Activated T-cell treated with anti-CD3 and anti-CD28 coated beads for 48 hours (primary cell): ENCODE measurements around the gene STAT6.
A peak's percentile ranks its signal among the peaks of the same experiment; 100 is the strongest.

Experiments used
- DNase-seq: peaks from one replicate; pipeline ENCODE4 v3.0.0-alpha.2; 2020; ENCODE audit warnings: low read depth

The STAT6 gene

DNA sequence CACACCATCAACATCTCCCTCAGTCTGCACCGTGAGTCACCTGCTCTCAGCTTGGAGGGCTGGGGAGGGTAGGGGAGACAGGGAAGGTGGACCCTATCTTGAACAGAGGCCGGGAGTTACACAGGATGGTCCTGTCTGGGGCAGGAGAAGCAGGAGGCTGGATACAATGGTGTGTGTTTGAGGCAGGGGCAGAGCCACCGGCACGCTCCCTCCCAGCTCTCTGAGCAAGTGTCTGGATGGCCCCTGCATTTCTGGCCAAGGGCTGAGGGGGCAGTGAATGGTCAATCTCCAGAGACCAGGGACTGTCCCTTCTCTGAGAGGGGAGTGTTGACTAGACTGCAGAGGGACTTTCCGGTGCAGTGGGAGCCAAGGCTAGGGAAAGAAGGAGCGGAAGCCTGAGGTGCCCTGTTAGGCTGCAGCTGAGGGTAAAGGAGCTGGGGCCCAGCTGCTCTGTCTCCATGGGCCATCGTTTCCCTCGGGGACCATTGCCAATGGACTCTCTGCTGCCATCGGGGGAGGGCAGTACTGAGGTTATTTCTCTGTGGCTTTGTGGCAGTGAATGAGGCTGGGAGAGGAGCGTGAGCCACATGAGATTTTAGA lies 34.4 kb upstream of the STAT6 start:
- no peak for DNase-seq

DNA sequence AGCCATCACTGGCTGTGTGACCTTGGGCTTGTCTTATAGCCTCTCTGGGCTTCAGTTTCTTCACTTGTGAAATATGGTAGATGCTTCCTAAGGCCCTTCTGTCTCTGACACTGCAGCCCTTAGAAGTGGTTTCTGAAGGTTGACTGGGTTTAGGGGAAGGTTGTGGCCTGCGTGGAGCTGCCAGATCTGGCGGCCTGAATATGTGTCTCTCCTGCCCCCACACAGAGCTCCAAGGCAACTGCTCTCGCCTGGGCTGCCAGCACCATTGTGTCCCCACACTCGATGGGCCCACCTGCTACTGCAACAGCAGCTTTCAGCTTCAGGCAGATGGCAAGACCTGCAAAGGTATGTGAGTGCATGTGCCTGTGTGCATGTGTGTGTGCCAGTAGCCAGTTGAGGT lies 32.3 kb upstream of the STAT6 start:
- DNase-seq = no peak

DNA sequence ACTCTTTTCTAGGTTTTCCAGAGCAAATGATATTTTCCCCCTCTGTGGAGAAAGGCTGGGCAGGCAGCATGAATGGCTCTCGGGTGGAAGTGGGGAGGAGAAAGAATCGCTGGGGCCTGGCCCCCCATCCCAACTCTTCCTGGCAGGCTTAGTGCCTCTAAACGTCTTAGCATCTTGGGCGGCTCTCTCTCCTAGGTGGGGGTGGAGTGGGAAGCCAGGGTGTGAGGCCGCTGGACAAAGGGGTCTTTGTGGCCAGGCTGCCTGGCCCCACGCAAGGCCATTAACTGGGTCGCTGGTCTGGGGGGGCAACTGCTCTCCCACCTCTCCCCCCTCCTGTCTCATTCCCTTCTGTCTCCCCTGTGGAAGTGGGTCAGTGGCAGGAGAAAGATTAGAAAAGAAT lies 31.6 kb upstream of the STAT6 start:
- no peak for DNase-seq

DNA sequence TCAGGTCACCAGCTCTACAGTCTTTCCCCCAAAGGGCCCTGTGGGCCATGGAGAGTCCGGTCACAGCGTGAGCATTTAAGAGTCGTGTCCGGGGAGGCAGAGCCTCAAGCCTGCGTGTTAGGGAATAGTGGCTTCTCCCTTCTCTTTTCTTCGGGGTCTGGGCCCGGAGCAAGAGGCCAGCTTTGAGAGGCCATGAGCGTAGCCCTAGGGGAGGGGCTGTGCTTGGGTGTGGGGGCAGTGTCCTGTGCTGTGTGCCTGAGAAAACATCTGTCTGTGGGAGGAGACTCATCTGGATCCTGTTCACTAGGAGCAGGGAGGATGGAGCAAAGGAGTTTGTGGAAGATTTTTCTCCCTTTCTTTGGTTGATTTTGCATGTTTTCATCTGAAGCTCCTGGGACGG lies 31.0 kb upstream of the STAT6 start:
- DNase-seq = no peak

DNA sequence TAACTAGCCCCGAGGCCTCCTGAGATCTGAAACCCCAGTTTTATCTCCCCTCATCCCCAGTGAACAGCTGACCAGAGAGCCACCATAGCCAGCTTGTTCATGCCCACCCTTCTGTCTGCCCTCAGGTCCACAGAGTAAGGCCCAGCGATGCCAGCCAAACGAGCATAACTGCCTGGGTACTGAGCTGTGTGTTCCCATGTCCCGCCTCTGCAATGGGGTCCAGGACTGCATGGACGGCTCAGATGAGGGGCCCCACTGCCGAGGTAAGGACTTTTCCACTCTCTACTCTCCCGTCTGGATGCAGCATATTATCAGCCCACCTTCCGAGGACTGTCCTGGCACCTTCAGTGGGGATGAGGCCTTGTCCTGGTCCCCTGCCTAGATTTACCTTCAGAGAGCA lies 30.1 kb upstream of the STAT6 start:
- DNase-seq = no peak

DNA sequence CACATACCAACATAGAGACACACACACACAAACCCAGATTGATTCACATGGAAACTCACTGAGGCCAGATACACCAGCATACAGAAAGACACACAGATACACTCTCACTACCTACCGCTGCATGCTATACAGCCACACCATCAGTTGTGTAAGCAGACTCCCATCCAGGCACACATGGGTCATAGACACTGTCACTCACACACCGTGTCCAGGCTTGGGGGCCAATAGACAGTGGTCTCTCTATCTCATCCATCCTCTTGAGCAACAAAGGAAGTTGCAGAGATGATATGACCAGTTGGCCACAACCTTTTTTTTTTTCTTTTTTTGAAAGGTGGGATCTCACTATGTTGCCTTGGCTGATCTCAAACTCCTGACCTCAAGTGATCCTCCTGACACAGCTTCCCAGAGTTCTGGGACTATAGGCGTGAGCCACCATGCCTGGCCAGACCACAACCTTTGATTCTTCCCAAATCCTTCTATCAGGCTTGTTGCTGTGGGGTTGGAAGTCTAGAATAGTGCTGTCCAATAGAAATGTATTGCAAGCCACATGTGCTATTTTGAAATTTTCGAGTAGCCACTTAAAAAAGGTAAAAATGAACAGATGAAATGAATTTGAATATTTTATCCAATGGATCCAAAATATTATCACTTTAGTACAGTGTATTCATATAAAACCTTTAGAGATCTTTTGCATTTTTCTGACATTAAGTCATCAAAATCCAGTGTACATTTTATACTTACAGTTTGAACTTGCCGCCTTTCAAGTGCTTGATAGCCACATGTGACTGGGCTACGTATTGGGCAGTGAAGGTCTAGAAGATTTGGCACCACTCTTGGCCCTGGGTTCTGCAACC lies 28.9 kb upstream of the STAT6 start:
- DNase-seq = no peak

DNA sequence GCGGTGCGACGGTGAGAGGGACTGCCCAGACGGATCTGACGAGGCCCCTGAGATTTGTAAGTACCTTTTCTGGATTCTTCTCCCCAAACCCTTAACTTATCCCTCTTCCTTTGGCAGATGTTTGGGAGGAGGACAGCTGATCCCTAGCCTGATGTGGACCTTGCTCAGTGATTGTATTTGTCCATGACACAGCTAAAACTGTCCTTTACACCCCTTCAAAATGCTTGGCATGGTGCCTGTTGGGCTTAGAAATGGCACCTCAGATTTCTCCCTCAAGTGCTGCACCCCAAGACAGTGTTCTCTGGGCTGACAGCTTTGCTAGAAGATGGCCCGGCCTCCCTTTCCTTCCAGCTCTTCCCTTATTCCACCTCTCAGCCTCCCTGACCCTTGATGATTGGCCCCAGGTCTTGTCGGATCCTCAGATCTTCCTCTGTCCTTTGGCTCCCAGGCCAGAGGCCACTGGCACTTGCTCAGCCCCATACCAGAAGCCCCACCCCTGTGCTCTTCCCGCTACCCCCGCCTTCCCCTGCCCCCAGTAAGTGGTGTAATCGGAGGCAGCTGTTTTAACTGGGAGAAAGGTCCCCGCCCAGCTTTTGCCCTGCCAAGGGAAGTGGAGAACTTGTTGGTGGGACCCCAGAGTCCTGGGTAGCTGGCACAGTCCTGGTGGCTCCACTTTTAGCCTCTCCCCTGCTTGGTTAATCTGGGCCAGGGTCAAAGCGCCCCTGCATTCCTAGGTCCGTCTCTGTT lies 27.5 kb upstream of the STAT6 start:
- no peak for DNase-seq

DNA sequence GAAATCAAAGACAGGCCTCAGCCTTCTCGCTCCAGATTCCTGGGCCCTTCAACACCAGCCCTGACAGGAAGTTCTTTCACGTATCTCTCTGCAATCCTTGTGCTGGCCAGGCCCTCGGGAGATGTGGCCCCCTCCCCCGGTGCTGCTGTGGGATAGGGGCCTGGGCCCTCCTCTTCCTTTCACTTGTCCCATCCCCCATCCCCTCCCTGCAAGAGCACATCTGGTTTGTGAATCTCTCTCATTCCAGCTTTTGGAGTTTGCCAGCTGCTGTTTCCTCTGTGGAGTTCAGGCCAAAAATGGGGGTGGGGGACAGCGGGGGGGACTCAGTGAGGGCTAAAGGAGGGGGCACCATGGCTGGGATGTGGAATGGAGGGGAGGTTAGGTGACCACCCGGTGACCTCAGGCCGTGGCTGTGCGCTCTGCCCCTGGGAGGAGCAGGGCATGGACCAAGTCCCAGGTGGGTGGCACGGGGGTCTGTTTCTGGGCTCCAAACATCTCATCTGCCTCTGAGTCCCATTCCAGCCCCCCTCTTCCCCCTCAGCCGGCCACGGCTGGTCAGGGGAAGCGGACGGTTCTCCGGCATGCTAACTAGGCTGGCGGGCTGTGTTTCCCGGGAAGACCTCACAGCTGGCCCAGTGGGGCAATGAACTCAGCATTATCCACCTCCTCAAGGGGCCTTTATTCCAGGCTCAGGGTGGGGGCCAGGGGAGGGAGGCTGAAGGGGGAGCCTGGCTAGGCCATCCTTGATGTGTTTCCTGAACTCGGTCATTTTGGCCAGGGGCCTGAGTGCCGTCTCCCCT lies 24.6 kb upstream of the STAT6 start:
- no peak for DNase-seq

DNA sequence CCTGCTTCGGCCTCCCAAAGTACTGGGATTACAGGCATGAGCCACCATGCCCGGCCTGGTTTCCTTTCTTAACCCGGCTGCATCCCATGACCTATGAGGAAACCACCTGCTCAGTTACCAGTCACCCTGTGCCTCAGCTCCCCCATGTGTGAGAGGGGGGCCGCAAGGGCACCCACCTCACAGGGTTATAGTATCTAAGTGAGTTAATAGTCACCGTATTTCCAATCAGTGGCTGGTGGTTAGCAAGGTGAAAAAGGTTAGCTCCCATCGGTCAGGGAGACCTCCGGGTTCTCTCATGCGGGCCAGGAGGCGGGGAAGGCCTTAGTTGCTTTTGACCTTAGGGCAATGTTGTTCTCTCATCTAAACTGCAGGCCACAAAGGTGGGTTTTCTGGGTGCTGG lies 23.8 kb upstream of the STAT6 start:
- DNase-seq = no peak

DNA sequence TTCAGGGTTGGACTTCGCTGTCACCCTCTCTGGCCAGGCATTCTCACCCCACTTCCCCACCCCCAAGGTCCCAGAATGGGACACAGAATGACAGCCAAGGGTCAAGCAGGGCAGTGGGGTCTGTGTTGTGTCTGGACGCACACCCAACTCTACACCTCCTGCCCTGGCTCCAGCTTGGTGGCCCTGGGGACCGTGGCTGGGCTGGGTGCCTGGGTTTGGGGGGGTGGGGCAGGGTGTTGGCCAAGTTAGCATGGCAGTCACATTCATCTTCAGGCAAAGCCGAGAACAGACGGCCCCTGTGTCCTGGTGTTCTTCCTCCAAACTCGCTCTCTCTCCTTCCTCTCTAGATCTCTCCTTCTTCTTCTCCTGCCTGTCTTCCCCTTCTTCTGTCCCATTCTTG lies 22.8 kb upstream of the STAT6 start:
- DNase-seq = no peak

DNA sequence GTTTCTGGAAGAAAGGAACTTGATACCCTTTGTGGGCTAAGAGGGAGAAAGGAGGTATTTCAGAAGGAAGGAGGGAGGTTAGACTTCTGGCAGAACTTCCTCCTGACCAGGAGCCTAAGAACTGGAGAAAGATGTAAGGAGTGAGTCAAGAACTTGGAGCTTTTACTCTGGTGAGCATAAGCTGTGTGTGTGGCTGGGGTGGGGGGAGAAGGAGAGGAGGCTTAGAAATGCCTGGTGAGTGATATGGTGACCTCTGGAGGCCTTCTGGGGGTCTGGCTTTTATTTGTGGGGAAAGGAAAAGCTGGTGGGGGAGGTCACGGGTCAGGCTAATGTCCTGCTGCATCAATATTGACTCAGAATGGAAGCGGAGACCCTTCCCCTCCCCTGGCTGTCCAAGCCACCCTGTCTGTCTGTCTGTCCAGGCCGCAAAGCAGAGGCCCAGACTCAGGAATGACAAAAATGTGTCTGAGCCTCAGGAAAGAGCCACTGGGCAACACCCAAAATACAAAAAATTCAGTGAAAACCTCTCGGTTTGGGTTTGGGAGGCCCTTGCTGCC lies 21.9 kb upstream of the STAT6 start:
- no peak for DNase-seq

DNA sequence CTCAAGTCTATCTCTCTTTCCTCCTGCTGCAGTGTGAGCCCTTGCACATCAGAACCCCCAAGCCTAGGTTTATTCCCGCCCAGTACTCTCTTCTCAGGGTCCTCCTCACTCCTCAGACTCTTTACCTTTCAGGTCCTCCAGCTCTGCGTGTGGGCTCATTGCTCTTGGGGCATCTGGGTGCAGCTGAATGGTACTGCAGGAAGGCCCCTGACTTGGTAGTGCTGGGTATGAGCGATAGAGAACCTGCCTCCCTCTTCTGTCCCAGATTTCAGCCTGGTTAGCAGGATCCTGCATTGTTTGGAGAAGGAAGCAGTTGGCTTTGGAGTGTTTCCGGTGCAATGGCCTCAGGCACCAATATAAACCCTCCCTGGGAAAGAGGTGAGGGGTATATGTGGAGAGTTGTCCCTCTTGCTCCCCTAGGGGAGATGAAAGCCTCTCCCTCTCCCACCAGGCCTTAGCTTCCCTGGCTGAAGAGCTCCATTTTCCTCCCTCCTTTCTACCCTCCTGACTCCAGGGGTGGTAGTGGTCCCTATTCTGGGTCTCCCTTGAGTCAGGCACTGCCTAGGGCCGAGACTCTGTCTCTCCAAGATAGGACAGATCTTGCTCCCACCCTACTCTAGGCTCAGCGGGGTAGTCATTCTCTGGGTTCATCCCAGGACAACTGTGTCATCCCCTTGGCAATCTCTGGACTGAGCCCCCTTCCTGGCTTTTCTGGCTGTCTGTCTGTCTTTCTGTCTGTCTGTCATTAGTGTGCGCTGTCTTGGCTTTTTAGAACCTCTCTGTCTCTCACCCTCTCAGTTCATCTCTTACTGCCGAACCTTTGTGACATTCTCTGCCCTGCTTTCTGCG lies 21.0 kb upstream of the STAT6 start:
- no peak for DNase-seq

DNA sequence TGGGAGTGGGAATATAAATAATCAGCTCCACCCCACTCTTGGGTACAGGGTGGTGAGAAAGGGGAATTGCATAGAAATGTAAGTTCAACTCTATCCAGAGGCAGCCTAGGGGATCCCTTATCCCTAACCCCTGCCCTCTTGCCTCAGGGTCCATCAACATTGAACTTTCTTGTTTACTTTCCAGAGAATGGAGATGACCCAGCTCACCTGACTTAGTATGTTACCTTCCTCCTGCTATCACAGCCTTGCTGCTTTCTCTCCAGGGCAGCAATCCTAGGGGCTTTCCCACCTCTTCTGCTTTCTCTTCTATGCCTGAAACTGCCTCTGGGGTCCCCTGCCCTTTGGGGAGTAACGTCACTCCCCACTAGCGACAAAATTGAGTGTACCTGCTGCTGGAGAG lies 19.8 kb upstream of the STAT6 start:
- no peak for DNase-seq

DNA sequence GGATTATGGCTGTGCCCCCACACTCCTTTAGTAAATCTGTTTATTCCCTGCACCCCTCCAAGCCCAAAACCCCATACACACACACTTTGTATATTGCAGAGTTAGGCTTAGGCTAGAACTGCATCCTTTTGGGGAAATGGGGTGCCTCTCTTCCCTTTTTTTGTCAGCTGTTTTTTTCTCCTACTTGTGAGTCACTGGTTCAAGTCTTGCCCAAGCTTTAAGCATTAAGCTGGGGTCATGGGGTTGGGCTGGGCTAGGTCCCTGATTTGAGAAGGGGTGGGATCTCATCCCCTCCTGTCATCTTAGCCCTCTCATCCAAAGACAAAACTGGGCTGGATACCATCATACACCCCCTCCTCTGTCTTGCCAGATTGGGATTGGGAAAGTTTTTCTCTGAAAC lies 18.7 kb upstream of the STAT6 start:
- no peak for DNase-seq

DNA sequence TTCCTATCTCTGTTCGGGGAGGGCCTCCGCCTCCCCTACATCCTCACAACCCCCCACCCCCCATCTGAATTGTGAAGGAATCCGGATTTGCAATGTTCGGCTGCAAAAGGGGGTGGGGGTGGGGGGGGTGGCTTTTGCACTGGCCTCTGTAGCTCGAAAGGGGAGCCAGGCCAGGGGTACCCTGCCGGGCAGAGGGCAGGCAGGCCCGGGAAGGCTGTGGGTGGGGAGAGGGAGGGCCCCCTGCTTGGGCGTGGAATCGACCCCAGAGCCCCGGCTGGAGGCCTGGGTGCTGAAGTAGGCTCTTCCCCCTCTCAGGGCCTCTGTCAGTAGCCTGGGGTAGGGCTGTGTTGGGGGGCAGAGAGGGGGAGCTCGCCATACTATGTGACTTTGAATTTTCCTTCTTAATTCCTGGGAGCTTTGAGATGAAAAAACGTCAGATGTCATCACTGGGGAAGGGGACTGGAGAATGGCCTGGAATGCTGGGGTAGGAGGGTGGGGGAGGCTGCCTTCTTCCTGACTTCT lies 18.2 kb upstream of the STAT6 start:
- DNase-seq = no peak

DNA sequence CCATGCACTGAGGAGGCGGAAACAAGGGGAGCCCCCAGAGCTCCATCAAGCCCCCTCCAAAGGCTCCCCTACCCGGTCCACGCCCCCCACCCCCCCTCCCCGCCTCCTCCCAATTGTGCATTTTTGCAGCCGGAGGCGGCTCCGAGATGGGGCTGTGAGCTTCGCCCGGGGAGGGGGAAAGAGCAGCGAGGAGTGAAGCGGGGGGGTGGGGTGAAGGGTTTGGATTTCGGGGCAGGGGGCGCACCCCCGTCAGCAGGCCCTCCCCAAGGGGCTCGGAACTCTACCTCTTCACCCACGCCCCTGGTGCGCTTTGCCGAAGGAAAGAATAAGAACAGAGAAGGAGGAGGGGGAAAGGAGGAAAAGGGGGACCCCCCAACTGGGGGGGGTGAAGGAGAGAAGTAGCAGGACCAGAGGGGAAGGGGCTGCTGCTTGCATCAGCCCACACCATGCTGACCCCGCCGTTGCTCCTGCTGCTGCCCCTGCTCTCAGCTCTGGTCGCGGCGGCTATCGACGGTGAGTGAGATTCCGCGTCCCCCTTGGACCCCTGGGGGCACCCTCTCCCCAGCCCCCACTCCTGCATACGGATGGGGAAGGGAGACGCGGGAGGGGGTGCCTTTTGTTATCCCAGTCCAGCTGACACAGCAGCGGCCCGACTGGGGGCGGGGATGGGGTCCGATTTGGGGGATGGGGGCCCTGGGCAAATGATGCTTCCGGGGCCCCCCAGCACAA lies 17.5 kb upstream of the STAT6 start:
- no peak for DNase-seq

DNA sequence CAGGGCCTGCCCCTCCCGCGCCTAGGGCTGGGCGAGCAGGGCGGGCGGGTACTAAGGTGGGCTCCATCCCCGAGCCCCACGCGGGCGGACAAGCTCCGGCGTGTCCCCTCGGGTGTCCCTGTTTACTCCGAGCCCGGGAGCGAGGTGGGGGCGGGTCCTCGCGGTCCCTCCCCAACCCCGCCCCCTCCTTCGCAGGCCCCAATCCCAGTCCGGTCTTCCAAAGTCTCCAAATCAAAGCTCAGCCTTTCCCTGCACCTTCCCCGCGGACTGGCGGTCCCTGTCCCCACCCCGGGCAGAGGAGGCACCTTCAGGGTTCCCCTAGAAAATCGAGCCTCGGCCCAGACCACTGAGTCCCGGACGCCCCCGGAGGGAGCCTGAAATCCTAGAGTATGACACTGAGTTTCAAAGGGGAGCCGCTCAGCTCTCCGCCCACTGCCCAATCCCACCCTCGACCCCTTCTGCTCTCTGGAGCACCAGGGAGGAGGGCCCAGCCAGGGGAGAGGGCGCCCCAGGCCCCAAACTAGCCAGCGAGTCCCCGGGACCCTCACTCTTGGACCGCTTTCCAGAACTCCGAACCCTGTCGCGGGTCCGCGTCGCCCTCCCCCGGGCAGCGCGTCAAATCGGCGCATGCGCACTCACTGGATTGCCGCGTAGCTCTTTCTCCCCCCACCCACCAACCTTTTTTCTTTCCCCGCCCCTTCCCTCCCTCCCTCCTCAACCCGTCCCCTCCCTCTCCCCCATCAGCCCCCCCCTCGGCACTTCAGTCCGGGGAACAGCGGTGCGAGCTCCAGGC lies 16.8 kb upstream of the STAT6 start, which contains the start of gene LRP1:
TSS of gene LRP1 (plus strand) at position 758 of the 793 bp plus-strand sequence. CDS start 482 bp downstream, outside the sequence.
- peak; percentile 69 for DNase-seq

DNA sequence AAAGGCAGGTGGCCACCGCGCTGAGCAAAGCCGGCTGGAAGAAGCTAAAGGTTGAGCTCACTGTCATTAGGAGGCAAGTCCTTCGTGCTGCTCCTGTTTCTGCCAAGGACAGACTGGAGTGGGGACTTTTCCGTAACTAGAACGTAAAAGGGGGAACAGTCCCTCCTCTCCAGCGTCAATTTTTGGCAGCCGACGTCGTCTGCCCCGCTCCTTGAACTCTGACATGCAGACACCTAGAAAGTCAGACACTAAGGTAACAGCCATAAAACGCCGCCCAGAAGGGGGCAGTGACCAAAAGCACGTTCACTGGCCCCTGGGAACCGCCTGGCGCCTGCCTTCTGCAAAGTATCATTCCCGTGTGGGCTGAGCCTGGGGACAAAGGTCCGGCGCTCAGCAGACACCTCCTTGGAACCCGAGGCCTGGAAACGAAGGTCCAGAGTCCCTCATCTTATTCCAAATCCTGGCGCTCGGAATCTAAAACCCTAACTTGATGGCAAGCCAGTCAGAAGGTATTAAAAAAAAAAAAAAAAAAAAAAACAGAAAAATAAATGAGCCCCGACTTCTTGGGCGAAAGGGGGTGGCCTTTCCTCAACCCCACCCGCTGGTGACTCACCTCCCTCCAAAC lies 16.1 kb upstream of the STAT6 start:
- DNase-seq = peak; percentile 36

DNA sequence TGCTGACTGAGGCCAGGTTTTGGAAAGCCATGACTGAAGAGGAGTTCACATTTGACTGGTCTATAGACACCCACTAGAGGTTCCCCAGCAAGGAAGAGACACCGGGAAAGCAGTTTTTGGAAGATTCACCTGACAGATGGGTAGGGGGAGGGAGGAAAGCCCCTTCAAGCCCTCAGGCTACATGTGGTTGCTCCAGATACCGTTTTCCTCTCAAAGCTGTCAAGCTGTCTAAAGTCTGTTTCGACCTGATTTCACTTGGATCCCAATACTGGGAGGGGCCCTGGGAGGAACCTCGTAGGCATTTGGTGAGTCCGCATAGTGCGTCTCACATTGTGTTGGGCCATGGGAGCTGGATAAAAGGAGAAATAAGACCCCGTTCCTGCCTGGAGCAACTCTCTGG lies 15.4 kb upstream of the STAT6 start:
- no peak for DNase-seq
